ENCODE results near the gene PGPEP1.
A peak's percentile ranks its signal among the peaks of the same experiment; 100 is the strongest.
"Not testable (repeated sequence)": the region's sequence is repeated elsewhere in the genome, so short reads cannot be mapped to it uniquely, and the experiment has no call there.

Gene PGPEP1

DNA sequence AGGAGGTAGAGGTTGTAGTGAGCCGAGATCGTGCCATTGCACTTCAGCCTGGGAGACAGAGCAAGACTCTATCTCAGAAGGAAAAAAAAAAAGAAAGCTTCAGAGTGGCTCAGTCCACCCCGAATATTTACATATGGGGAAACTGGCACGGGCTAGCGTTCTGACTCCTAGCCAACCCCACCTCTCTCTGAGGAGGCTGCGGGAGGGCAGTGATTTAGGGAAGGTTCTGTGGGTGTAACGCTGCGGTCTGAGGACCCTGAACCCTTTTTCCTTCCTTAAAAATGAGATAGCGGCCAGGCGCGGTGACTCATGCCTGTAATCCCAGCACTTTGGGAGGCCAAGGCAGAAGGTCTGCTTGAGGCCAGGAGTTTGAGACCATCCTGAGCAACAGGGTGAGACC lies 52.0 kb downstream of the PGPEP1 start:
- no peak for DNase-seq

DNA sequence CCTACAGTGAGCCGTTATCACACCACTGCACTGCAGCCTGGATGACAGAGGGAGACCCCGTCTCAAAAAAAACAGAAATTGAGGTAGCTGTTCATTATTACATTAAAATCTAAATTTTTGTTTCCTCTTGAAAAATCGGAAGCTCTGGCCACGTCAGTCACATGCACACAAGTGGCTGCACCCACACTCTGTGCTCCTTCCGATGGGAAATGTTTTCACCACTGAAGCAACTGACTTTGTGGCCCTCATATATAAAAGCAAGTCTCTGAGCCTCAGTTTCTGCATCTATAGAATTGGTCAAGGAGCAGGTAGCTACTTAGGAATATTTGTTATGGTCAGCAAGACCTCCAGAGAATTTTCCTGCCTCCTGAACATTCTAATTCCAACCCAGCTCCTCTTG lies 52.5 kb downstream of the PGPEP1 start:
- DNase-seq = no peak

DNA sequence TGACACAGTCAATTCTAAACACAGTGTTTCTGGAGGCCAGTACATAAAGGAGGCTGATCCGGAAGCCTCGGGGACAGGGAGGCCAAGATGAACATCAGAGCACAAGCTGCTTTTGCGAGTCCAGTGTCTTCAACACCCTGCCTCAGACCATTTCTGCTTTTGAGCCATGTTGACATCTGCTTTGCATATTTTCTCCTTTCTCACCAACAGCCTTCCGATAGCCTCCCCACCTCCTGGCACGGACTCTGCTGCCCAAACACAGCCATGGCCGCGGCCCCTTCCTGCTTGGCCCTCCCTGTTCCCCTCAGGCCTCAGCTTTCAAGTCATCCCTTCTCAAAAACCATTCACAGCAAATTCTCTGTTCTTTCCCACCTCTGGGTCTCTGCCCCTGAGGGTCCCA lies 53.4 kb downstream of the PGPEP1 start:
- no peak for DNase-seq

GRCh38 chr19:18396471-18397241 lies 56.3 kb downstream of the PGPEP1 start:
- DNase-seq = no peak

DNA sequence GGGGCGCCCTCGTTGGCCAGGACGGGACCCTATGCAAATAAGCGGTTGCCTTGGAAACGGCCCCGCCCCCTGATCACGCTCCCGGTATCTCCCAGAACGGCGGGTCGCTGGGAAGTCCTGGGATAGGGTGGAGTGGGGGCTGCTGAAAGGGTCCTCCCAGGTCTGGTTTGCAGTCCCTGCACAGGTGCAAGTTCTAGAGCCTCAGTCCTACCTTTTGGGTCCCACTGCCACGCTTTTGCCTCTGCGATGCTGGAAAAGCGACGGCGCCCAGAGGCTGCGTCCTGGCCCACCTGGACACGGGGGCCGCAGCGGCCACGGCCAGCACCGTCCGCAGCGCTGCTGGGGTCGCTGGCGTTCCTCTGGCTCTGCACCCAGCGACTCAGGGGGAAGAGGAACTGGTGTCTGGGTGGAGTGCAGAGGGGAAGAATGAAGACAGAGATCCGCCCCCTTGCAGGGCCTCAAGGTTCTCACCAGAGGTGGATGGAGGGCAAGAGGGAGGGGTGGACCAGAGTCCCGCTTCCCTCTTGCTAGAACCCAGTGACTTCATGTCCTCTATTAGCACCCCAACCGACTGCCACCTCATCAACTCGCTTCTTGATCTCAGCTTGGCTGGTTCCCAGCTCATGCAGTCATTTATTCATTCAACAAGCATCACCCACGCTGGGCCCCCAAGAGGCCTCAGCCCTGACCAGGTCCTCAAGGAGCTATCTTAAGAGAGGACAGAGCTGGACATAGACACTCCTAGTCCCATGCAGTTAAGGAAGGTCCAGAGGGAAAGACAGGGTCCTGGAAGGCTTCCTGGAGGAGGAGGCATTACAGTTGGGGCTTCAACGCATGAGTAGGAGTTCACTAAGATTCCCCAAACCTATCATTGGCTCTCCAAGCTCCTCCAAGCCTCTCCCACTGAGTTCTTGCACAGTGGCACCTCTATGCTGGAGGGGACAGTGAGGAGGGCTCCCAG lies 57.1 kb downstream of the PGPEP1 start, which contains the start of gene LRRC25:
LRRC25 (minus strand) TSS at position 381 of the 961 bp plus-strand sequence. CDS start 659 bp downstream, outside the sequence.
- DNase-seq = no peak

DNA sequence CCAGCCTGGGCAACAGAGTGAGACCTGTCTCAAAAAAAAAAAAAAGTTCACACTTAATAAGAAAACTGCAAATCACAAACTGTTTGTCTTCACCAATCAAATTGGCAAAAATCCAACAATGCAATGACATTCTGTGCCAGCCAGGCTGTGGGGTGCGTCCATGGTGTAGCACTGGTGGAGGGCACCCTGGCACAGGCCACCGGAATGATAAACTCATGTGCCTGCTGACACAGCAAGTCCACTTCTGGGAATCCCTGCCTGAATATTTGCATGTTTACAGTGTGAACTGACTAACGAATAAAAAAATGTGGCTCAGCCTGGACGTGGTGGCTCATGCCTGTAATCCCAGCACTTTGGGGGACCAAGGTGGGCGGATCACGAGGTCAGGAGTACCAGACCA lies 58.6 kb downstream of the PGPEP1 start:
- no peak for DNase-seq

DNA sequence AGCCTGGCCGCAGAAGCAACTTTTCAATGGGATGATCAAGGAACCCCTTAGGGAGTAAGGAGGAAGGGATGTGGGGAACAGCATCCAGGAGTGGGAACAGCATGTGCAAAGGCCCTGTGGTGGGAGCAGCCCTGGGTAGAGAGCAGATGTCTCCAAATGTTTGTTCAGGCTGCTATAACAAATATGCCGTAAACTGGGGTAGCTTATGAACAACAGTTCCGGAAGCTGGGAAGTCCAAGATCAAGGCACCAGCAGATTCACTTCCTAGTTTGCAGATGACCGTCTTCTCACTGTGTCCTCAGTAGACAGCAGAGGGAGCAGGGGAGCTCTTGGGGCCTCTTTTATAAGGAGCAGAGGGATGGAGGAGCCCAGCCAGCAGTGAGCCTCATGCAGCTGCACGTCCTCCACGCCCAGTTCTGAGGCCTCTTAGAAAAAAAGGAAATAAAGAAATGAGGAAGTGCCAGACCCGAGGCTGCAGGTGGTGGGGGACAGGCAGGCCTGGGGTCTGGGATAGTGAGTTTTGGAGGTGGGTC lies 61.2 kb downstream of the PGPEP1 start:
- no peak for DNase-seq

GRCh38 chr19:18402455-18403248 lies 62.3 kb downstream of the PGPEP1 start:
- DNase-seq = not testable (repeated sequence)

- DNase-seq = not testable (repeated sequence)
Observed at GRCh38 chr19:18405754-18406153, 65.4 kb downstream of the PGPEP1 start.

- DNase-seq = no peak
Observed at GRCh38 chr19:18406749-18407148, 66.4 kb downstream of the PGPEP1 start.

- no peak for DNase-seq
Observed at GRCh38 chr19:18408053-18408476, 67.7 kb downstream of the PGPEP1 start.

DNA sequence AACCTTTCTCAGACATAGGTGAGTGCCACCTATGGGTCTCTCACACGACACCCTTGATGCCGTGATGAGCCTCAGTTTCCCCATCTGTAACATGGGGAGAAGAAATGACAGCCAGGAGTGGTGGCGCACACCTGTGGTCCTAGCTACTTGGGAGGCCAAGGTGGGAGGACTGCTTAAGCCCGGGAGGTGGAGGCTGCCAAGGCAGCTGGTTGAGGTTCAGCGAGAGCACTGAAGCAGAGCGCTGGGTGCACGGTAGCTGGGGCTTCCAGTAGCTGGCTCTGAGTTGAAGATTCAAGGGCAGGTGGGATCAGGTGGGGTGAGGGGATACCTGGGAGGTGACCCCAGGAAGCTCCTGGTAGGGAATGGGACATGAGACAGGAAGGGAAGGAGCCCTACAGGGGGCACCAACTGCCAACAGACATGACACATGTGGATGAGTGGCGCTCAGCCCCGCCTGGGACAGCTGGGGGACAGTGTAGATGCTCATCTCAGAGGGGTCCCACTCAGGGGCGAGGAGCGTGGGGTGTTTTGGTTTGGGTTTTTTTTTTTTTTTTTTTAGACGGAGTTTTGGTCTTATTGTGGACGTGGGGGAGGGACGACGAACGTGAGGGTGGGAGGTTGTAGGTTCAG lies 72.3 kb downstream of the PGPEP1 start:
- DNase-seq = no peak

DNA sequence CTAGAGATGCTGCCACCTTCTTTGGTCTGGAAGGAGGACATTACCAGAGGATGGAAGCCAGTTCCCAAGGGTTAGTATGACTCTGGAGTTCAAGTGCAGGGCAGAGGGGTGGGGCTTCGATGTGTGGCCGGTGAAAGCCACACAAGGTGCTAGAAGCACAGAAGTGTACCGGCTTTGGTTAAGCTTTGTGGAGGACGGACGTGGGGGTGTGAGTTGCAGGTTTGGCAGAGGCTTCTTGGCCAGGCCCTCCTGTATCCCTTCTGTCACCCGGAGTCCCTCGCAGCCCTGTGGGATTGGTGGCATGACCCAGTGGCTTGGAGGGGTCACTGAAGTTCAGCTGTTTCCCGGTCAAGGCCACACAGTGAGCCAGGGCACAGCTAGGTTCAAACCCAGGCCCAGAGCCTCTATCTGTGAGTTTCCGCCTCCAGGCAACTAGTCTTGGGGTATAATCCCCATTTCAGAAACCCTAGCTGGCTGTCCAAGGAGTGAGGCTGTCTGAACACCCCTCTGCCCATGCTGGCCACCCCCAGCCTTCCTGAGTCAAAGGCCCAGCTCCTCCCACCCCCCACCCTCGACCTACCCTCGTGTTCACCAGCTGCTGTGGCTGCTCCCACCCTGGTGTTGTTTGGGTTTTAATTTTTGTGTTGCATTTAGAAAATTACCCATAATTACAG lies 74.2 kb downstream of the PGPEP1 start:
- DNase-seq = no peak

GRCh38 chr19:18415178-18415867 lies 74.9 kb downstream of the PGPEP1 start:
- DNase-seq = no peak

DNA sequence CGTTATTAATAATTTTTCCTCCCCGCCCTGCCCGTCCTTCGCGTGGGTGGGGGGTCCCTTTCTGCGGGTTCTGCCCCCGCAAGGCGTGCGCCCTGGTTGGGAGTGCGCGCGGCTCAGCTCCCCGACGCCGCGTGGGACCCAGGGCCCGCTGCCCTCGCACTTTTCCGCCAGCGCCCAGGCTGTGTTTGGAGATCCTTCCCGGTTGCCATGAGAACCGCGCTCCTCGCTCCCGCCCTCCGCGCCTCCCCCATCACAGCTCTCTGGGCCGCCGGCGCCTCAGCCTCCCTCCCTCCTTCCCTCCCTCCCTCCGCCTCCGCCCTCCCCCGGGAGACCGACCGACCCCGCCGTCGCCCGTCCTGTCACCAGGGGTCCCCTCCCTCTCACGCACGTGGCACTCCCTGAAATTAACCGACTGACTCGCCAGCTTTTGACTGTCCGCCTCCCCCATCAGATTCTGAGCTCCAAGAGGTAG lies 76.4 kb downstream of the PGPEP1 start:
- DNase-seq = peak; percentile 66

- DNase-seq = no peak
Observed at GRCh38 chr19:18417250-18418028, 77.0 kb downstream of the PGPEP1 start.

DNA sequence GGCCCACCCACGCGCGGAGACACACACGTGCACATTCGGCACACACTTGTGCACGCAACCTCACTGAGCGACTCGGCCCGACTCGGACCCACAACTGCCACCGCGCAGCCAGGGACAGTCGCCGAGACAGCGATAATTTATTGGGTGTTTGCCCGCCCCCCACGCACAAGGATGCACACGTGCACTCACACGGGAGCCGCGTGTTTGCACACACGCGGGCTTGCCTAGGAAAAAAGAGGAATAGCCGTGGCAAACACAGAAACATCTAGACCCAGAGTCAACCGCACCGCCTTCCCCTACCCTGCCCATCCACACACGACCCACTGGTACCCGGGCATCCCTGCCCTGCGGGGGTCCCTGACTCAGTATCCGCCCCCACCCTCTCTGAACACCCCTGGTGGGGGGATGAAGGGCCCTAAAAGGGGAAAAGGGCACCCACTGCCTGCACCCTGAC lies 77.7 kb downstream of the PGPEP1 start:
- DNase-seq = no peak

GRCh38 chr19:18418483-18419194 lies 78.2 kb downstream of the PGPEP1 start:
- DNase-seq = peak; percentile 34

- DNase-seq = peak; percentile 61
Observed at GRCh38 chr19:18419195-18419698, 78.8 kb downstream of the PGPEP1 start, which contains the start of gene SSBP4. TSS of gene SSBP4 (plus strand) at chr19:18419398. CDS start at chr19:18419649, 251 bp downstream.
